GM19452 (cell line): ENCODE measurements around the gene PWWP2B.
A peak's percentile ranks its signal among the peaks of the same experiment; 100 is the strongest.
"Not testable (repeated sequence)": the region's sequence is repeated elsewhere in the genome, so short reads cannot be mapped to it uniquely, and the experiment has no call there.

Source experiments
- ATAC-seq: cut with Tn5 transposase; IDR thresholded peaks from one replicate; pipeline ENCODE4 v1.9.1; 2021; ENCODE audit not compliant: unreplicated experiment

The PWWP2B gene

GRCh38 chr10:132430231-132430743 lies 33.3 kb downstream of the PWWP2B start:
- no peak for ATAC-seq

GRCh38 chr10:132430861-132431271 lies 33.9 kb downstream of the PWWP2B start:
- no peak for ATAC-seq

GRCh38 chr10:132431537-132432175 lies 34.7 kb downstream of the PWWP2B start:
- no peak for ATAC-seq

GRCh38 chr10:132432176-132432540 lies 35.2 kb downstream of the PWWP2B start:
- ATAC-seq: no peak

- ATAC-seq: no peak
Observed at GRCh38 chr10:132433671-132434340, 36.8 kb downstream of the PWWP2B start.

GRCh38 chr10:132434405-132435005 lies 37.5 kb downstream of the PWWP2B start:
- ATAC-seq: peak; percentile 56

- not testable (repeated sequence) for ATAC-seq
Observed at GRCh38 chr10:132435320-132435719, 38.3 kb downstream of the PWWP2B start.

GRCh38 chr10:132436096-132436495 lies 39.1 kb downstream of the PWWP2B start:
- ATAC-seq: not testable (repeated sequence)

- ATAC-seq: no peak
Observed at GRCh38 chr10:132436861-132437410, 39.9 kb downstream of the PWWP2B start.

GRCh38 chr10:132437541-132437950 lies 40.5 kb downstream of the PWWP2B start:
- no peak for ATAC-seq

- ATAC-seq: no peak
Observed at GRCh38 chr10:132438091-132439024, 41.4 kb downstream of the PWWP2B start.

- no peak for ATAC-seq
Observed at GRCh38 chr10:132439025-132439388, 42.0 kb downstream of the PWWP2B start.

GRCh38 chr10:132439424-132440163 lies 42.6 kb downstream of the PWWP2B start:
- ATAC-seq: no peak

- ATAC-seq: no peak
Observed at GRCh38 chr10:132440791-132441565, 44.0 kb downstream of the PWWP2B start.

GRCh38 chr10:132441818-132442524 lies 45.0 kb downstream of the PWWP2B start:
- ATAC-seq: no peak

GRCh38 chr10:132442636-132443035 lies 45.6 kb downstream of the PWWP2B start:
- ATAC-seq: no peak

GRCh38 chr10:132443605-132443982 lies 46.6 kb downstream of the PWWP2B start:
- no peak for ATAC-seq

- no peak for ATAC-seq
Observed at GRCh38 chr10:132443983-132444876, 47.2 kb downstream of the PWWP2B start.
